AG08395 (cell line): ENCODE measurements around the gene HSDL2.
"Not testable (repeated sequence)": the region's sequence is repeated elsewhere in the genome, so short reads cannot be mapped to it uniquely, and the experiment has no call there.

Source experiments
- DNase-seq: peaks from one replicate; pipeline ENCODE4 v3.0.0; 2012; ENCODE audit warnings: mixed read lengths, low spot score

Gene HSDL2

DNA sequence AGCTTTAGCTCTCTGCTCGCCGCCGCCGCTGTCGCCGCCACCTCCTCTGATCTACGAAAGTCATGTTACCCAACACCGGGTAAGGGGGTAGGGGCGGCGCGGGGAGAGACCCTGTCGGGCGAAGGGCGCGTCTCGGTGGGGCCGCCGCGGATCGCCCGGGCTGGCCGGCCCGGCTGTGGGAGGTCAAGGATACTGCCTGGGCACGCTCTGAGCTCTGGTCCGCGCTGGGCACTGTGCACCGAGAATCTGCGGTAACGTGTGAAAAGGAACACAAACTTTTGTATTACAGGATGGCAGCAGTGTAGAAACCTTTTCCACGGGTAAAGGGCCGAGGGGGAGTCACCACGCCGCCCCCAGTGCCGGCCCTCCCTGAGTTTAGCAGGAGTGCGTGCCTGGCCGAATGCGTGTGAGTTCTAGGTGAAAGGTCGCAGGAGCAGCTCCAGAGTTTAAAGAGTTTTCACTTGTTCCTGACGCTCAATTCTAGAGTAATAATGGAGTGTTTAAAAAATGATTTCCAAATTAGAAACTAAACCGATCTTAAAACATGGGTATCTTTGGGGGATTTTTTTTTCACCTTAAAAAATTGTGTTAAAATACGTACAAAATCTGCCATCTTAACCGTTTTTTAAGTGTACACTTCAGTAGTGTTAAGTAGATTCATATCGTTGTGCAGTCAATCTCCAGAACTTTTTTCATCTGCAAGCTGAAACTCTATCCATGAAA, at the start of gene HSDL2:
Gene HSDL2 (plus strand): TSS at position 7 of the 723 bp plus-strand sequence. CDS start 56 bp downstream, at position 63.
- no peak for DNase-seq

DNA sequence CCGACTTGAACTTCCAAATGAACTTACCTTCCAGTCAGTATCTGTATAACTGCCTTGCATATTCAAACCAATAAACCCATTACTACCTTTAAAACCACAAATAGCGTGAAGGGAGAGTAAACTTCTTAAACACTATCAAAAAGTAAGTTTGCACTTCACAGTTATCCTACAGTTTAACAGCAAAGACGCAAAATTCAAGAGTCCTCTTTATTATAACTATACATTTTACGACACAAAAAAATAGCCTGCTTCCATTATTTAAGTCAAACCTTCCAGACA, 48.3 kb upstream of the HSDL2 start:
- DNase-seq: no peak

DNA sequence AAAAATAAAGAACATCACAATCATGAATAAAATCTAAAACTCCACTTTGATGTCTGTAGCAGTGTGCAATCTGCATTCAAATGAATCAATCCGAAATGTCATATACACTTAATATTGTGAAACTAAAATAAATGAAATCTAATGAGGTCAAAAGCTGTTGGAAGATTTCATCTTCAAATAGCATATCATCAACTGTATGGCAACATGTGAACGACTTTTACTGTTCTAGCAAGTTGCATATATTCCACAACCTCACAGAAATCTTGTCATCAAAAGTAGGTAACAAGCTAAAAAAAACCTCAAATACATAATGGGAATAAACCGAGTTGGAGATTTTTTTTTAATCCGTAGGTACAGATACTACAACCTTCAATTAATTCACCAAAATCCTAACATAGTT, 47.7 kb upstream of the HSDL2 start:
- DNase-seq: no peak

DNA sequence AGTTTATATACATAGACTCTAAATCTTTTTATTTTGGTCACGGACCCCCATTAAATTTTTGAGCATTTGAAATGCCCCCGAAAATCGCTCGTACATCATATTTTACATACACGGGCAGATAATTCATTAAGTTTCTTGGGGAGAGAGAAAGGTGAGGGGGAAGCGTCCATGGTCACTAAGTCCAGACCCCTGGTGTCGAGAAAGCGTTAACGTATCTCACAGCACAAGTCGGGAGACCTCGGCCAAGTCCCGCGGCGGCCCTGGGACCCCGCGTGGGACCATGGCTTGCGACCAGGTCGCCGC, 47.3 kb upstream of the HSDL2 start:
- no peak for DNase-seq

DNA sequence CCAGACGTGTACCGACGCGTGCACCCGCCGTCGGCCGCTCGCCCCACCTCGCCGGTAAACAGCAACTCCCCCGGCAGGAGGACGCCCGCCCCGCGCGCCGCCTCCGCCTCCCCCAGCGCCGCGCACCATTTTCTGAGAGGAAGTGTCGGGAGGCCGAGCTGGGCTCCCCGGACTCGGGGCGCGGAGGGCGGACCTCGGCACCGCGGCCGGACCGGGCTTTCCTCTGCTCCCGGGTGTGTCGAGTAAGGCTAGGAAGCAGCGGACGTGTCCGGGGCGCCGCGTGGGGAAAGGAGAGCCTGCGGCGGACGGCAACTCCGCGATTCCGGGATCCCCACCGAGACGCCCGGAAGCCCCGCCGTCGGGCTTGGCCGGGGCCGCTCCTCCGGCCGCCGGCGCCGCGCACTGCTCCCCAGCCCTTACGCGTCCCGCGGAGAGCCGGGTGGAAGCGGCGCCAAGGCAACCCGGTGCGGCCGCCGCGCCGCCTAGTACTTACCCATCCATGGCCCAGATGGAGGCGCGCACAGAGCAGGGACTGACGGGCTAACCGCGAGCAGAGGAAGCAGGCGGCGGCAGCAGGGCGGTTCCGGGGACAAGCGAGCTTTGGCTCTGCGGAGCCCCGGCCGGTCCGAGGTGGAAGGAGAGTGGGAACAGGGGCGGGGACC, 46.8 kb upstream of the HSDL2 start, which contains the start of gene PTBP3:
Gene PTBP3 (minus strand): TSS at position 643 of the 662 bp plus-strand sequence. CDS start 35,754 bp downstream, outside the sequence.
- peak; percentile 66 for DNase-seq

DNA sequence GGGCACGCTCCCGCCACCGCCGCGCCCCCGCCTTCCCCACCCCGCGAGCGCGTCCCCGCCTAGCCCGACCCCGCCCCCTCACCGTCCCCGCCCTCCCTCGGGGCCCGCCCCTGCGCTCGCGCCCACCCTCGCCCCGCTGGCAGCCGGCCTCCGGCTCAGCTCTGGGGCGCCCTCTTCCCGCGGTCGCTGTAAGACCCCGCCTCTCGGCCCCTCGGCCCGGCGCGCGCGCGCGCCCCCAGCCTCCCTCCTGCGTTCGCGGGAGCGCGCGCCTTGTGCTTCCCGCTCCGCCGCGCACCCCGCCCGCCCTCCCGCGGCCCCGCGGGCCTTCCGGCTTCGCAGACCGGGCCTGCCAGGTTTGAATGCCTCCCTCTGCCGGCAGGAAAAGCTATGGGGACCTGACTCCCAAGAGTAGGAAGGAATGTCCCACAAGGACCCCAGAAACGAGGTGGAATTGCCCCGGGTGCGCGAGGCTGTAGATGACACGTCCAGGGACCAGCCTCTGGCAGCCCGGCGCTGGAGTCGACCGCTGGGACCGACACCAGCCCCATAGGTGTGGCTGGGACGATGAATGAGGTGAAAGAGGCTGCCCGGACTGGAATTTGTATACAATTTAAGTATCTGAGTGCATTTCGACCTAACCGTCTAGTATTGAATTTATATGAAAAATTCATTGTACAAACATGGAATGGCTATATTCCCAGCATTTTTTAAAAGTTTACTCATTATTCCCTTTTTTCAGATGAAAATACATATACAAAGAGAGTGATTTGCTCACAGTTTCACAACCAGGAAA, 46.1 kb upstream of the HSDL2 start:
- DNase-seq: peak; percentile 98

DNA sequence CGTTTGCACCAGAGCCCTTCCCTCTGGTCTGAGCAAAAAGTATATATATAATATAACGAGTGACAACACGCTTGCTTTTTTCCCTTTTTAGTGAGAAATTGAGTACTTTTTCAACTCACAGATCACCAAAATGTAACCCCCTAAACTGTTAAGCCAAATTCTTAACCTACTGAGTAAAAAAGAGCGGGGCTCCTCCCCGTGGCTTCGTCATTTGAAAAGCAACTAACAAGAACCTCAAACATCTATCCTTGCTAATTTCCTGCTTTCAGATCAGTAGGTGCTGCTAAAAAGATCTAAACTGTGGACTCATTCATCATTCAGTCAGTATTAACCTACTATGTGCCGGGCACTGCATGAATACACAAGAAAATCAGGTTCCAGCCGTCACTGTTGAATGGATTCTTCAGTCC, 45.5 kb upstream of the HSDL2 start:
- DNase-seq: no peak

DNA sequence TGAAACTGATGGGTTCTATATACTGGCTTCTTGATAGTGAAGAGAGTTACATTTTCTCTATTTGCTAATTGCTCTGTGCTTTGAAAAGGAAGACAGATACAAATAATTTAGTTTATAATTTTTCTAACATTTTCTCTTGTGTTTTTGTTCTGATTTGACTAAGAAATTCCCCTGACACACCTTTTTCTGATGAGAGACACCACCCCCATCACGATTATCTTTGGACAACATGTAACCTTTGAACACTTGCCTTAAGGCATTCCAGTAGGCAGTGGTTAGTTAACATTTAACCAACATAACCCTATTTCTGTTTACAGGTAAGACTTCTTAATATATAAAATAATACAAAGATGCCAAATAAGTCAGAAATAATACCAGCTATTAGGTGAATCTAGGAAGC, 42.4 kb upstream of the HSDL2 start:
- DNase-seq: no peak

DNA sequence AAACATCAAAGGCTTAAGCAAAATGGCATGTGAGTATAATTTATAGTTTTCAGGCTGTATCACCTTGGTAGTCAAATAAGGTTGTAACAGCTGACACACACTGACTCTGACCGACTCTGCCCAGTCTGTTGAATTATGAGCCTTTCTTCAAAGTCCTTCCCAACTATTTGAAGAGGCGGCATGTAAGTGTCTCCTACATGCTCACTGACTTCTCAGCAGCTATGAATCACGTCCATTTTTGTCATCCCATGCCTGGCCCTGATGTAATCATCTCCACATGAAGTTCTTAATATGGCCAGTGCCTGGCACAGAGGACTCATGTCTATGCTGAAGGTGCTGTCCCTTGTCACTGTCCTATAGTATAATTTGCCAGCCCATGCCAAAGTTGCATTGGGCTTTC, 41.3 kb upstream of the HSDL2 start:
- peak; percentile 58 for DNase-seq

DNA sequence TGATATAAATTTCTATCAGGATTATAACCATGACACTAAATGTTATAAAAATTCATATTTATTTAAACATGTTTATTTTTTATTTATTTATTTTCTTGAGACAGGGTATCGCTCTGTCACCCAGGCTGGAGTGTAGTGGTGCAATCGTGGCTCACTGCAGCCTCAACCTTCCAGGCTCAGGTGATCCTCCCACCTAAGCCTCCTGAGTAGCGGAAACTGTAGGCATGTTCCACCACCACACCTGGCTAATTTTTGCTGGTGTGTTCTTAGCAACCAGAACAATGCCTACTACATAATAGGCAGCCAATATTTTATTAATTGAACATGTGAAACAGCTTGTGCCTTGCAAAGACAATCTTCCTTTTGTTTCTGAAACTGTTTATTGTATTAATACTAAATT, 40.0 kb upstream of the HSDL2 start:
- no peak for DNase-seq

DNA sequence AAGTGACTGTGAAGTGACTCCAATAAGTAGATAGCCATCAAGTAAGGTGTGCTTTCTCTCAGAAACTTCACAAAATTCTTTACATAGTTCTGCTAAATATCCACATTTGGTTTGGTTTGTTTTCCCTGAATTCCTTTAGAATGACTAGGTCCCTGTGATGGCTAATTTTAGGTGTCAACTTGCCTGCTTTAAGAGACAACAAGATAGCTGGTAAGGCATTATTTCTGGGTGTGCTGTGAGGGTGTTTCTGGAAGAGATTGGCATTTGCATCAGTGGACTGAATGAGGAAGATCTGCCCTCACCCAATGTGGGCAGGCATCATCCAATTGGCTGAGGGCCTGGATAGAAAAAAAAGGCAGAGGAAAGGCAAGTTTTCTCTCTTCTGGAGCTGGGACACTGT, 38.2 kb upstream of the HSDL2 start:
- peak; percentile 21 for DNase-seq

DNA sequence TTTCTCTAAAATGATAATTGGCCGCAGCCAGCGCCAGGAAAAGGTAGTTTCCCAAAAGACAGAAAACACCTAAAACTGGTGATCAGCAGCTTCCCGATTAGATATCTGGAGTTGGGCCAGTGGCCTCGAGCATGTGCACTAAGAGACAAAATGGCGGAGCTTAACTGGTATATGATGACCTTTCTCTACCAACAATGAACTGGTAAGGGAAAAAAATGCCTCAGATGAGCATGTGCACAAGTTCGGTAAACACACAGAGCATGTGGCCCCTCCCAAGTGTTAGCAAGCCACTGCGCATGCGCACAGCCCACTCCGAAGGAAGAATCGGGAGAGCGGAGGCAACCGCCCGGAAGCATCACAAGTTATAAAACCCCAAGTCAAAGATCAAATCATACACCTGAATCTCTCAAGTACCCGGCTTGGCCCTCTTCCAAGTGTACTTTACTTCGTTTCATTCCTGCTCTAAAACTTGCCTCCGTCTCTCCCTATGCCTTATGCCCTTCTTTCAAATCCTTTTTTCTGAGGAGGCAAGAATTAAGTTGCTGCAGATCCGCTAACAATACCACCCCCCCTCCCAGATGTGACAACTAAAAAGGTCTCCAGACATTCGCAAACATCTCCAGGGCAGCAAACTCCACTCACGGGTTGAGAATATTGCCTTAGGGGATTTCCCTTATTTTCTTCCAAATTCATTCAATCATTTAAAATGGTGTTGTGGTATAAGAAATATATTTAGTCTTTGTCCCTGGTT, 31.5 kb upstream of the HSDL2 start:
- peak; percentile 77 for DNase-seq

DNA sequence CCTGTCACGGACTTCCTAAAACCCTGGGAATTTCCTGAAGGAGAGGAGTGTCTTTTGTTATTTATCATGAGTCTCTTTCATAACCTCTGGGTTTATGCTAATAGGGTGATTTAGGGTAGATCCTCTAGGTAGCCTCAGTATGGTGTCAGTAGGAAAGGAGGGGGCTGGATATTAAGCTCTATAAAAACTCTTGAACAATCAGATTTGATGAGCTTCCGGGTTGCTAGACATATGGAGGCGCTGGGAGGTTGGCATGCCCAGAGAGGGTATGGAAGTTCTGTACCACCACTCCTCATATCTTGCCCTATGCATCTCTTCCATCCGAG, 30.9 kb upstream of the HSDL2 start:
- DNase-seq: no peak

DNA sequence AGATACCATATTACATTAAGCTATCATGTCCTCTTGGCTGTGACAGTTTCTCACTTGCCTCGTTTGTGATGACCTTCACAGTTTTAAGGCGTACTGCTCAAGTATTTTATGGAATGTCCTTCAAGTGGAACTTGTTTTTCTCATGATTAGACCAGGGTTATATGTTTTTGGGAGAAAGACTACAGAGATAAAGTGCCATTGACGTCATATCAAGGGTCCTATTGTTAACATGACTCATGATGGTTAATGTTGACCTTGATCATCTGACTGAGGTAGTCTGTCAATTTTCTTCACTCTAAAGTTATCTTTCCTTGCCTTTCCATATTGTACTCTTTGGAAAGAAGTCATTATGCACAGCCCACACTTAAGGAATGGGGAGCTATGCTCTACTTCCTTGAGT, 28.7 kb upstream of the HSDL2 start:
- no peak for DNase-seq

DNA sequence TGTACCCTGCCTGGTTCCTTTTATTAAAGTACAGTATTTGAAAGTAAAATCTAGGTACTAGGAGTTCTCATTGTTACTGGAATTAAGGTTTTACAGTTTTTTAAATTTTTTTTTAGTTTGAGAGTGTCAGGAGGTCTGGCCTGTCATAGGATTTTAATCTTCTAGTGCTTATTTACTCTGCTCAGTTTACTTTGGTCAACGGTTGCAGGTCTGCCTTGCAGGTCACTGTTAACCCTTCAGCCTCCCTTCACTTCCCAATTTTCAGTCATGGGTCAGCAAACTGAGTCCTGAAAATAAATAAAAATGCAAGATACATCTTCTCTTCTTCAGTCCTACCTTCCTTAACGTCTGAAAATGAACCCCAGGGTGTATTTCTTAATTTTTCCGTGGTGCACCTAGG, 27.7 kb upstream of the HSDL2 start:
- no peak for DNase-seq

DNA sequence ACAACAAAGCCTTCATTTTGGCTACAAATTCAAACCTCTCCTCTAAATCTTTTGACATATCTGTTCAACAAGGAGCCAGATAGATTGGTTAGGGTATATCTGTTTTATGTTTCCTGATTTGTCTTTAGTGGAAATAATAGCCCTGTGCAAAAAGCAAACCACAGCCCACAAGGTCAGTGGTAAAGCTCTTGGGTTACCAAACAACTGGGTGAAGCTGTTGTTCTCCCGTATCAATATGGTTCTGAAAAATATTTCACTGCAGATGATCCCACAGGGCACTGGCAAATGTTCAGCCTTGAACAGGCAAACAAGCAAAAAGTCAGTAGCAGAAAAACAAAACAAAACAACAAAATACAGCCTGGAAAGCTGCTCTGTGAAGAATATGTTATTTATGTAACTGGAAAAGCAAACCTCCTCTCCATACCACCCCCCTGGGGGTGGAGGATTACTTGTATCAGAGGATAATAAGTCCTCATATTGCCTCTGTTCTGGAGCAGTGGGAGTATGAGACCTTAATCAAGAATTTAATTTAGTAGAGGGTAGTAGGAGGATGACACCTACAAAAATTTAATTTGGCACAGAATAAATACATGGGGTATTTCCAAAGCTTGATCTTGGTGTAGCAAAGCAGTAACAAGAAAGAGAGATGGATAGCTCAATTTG, 25.7 kb upstream of the HSDL2 start:
- DNase-seq: no peak

DNA sequence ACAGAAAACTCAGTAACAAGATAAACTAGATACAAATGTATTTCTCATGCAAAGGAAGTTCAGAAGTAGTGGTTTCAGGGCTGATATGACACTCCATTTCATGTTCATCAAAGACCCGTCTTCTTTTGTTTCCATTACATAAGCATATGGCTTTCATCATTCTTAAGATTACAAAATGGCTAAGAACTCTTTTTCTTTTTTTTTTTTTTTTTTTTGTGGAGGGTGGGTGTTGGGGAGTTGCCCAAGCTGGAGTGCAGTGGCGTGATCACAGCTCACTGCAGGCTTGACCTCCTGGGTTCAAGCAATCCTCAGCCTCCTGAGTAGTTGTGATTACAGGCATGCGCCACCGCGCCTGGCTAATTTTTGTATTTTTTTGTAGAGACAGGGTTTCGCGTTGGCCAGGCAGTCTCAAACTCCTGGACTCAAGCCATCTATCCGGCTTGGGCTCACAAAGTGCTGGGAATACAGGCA, 24.4 kb upstream of the HSDL2 start:
- no peak for DNase-seq

DNA sequence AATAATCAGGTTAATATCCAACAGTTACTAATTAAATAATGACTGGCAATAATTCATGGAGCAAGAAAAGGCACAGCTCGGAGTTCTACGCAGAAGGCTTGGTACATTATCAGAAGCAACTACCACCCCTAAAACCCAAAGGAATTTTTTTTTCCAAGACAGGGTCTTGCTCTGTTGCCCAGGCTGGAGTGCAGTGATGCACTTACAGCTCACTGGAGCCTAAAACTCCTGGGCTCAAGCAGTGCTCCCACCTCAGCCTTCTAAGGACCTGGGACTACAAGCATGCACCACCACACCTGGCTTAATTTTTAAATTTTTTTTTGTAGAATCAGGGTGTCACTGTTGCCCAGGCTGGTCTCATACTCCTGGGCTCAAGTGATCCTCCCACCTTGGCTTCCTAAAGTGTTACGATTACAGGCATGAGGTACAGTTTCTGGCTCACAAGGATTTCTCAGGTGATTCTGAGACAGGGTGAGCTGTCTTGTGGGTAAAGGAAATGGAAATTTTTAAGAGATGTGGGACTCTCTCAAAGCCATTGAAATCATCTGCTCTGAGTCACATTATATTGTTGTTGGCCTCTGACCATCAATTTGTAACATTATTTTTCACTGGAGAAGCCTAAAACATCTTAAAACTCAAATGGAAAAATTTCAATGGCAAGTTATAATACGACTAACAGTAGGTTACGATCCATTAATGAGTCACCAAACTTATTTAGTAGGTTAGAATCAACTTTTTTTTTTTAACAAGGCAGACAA, 19.7 kb upstream of the HSDL2 start:
- peak; percentile 38 for DNase-seq

DNA sequence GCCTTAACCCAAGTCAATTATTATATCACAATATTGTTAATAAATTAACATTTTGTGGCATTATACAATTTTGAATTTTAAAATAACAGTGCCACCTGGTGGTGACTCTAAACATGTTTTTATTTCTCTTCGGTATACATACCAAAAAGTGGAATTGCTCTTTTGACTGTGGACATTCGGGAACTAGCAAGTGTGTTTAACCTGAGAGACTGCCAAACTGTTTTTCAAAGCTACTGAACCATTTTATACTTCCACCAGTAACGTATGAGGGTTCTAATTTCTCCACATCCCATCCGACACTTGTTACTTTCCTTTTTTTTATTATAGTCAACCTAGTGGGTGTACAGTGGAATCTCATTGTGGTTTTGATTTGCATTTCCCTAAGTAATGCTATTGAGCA, 18.3 kb upstream of the HSDL2 start:
- DNase-seq: peak; percentile 26

DNA sequence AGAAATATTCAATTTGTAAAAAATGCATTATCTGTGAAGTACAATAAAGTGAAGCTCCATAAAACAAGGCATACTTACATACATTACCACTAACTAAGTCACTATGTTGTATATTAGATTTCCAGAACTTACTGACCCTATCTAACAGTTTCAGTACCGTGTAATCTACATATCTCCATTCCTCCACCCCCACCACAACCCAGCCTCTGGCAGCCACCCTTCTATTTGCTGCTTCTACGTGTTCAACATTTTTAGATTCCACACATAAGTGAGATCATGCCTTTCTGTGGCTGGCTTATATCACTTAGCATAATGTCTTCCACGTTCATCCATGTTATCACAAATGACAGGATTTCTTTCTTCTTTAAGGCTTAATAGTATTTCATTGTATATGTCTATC, 15.1 kb upstream of the HSDL2 start:
- DNase-seq: no peak

DNA sequence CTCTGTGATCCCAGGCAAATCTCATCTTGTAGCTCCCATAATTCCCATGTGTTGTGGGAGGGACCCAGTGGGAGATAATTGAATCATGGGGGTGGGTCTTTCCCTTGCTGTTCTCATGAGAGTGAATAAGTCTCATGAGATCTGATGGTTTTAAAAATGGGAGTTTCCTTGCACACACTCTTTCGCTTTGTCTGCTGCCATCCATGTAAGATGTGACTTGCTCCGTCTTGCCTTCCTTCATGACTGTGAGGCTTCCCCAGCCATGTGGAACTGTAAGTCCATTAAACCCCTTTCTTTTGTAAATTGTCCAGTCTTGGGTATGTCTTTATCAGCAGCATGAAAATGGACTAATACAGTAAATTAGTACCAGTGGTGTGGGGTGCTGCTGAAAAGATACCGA, 14.7 kb upstream of the HSDL2 start:
- DNase-seq: not testable (repeated sequence)
